D721Med (cell line): ENCODE data around the gene CCDC169.

Experiments used
- DNase-seq: peaks from one replicate; pipeline ENCODE4 v3.0.0; 2011; ENCODE audit warnings: low spot score; ENCODE audit not compliant: insufficient read length
- FAIRE-seq: peaks from 2 replicates; lab custom pipeline; 2011; peaks lifted over from hg19 to GRCh38; lab: Jason Lieb, UNC
- TF ChIP-seq, protein P1 (sequence below): IDR thresholded peaks from 2 replicates; pipeline ENCODE4 v1.5.1; 2012; ENCODE audit warnings: mild to moderate bottlenecking, control low read depth; ENCODE audit not compliant: insufficient read depth; ENCODE audit errors: missing control alignments

Gene CCDC169

GRCh38 chr13:36297366-36298338 lies at the start of gene CCDC169:
CCDC169 (minus strand) TSS chr13:36297814; CDS start chr13:36297719, 95 bp downstream.
- FAIRE-seq: peak; percentile 16
- peak; percentile 51 for DNase-seq
- TF ChIP-seq, protein P1, sequence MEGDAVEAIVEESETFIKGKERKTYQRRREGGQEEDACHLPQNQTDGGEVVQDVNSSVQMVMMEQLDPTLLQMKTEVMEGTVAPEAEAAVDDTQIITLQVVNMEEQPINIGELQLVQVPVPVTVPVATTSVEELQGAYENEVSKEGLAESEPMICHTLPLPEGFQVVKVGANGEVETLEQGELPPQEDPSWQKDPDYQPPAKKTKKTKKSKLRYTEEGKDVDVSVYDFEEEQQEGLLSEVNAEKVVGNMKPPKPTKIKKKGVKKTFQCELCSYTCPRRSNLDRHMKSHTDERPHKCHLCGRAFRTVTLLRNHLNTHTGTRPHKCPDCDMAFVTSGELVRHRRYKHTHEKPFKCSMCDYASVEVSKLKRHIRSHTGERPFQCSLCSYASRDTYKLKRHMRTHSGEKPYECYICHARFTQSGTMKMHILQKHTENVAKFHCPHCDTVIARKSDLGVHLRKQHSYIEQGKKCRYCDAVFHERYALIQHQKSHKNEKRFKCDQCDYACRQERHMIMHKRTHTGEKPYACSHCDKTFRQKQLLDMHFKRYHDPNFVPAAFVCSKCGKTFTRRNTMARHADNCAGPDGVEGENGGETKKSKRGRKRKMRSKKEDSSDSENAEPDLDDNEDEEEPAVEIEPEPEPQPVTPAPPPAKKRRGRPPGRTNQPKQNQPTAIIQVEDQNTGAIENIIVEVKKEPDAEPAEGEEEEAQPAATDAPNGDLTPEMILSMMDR: no peak

GRCh38 chr13:36346222-36347083 lies 48.8 kb upstream of the CCDC169 start, which contains the start of gene SPART:
SPART (minus strand) TSS chr13:36346394; CDS start chr13:36335830, 10,564 bp downstream.
- FAIRE-seq (peak; percentile 63), DNase-seq (peak; percentile 51)
- TF ChIP-seq, protein P1: peak; percentile 95

DNA sequence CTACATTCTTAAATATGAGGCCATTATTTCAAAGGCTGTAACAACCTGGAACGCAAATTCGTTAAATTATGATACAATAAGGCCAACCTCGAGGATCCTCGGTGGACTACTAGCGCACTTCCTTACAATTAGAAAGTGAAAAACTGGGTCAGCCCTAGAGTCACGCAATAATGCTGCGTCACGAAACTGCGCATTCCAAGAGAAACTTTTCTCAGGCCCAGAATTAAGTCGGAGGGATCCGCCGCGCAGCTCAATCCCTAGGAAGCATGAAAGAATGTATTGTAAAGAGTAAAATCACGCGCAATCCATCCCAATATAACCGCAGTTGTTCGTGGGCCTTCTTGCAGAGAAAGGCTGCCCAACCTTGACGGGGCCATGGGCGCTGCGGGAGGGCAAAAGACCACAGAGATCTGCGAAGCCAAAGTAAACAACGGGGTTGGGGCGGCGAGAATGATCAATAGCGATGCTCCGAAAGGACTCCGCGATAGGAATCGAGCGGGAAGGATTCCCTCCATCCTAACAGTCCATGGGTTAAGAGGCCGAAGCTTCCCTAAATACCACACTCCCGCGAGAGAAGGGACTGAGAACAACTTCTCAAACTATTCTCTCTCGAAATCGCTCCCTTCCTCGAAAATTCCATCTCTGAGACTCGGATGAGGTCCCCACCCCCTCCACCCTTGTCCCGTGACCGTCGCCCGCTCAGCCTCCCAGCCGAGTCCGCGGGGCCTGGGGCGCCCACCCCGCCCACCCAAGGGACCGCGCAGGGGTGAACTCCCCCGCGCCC lies 48.0 kb upstream of the CCDC169 start:
- DNase-seq (no peak), FAIRE-seq (no peak)
- TF ChIP-seq, protein P1: no peak

DNA sequence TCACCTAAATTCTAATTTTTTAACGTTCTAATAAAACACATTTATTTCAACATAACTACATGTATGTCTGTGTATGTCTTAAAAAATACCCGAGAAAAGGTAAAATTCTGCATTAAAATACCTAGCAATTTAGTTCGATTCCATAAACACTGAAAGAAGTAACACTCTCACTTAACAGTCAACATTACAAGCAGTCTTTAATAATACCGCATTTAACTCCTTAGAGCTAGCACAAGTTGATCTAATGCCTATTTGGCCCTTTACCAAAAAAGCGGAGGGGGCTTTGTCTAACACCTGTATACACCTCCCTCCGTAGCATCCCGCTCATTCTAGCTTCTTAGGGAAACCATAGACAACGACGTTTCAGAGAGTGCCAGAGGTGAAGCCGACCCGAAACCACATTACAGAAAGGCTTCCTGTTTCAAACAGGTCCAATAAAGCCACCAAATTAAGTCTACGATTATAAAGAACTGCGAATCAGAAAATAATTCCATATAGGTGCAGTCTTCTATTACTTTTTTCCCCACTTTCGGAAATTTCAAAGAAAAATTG lies 47.3 kb upstream of the CCDC169 start:
- DNase-seq (no peak), FAIRE-seq (peak; percentile 63)
- TF ChIP-seq, protein P1: no peak

DNA sequence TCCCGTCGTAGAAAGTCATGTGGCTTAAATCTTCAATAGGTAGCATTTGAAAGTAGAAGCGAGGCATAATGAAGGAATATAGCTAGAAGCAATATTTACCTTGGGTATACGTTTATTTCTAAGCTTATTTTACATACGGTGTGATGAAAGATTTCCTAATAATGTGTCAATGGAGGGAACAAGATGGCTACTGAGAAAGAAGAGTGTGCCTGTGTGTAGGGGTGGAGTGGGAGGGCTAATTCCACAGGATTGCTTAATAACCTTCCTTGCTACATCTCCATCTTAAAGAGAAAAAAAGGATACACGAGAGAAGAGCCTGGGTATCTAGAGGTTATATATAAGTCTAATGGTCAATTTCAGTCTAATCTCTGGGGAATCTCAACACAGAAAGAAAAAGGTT lies 46.6 kb upstream of the CCDC169 start:
- TF ChIP-seq, protein P1: no peak
- DNase-seq: no peak
- FAIRE-seq: no peak

DNA sequence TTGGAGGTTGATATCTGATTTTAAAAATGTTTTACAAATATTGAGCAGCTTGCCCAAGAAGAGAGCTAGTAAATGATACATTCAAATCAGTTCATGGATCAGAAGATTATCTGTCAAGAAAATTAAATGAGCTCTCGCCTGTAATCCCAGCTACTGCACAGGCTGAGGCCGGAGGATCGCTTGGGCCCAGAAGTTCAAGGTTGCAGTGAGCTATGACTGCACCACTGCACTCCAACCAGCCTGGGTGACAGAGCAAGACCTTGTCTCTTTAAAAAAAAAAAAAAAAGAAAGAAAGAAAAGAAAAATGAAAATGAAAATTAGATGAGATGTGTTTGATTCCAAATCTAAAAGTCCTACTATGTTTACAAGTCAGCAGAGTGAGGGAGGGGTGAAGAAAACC lies 46.2 kb upstream of the CCDC169 start:
- peak; percentile 32 for FAIRE-seq
- no peak for DNase-seq
- TF ChIP-seq, protein P1: no peak
